Pancreas (tissue), 10 donors: ENCODE data around the gene BPI. TPM values are rescaled to one million over a fixed set of nuclear protein-coding genes. Genes with fewer than 3 reads are reported as not detected.

ENCODE experiments used
- ATAC-seq, 4 donors: fragments of 200-7000 bp; cut with Tn5 transposase; one replicate each; pipeline versions ENCODE4 v1.8.0 to v1.9.1; 2020; ENCODE audit warnings: mild to moderate bottlenecking in 4 of 4, moderate library complexity in 4 of 4
- DNase-seq, 6 donors: peaks; one replicate each; pipeline ENCODE4 v3.0.0-alpha.2; 2020
- FAIRE-seq: peaks from 2 replicates; lab custom pipeline; 2012; peaks lifted over from hg19 to GRCh38; lab: Jason Lieb, UNC
- H3K27ac ChIP-seq, 4 donors: fragments of 200-600 bp; sonication (generic); 1 replicate in 3 of 4; 2 replicates in 1 of 4; pipeline versions ENCODE4 v1.5.0 to v1.8.0; 2020
- H3K27me3 ChIP-seq, 4 donors: fragments of 200-600 bp; one replicate each; pipeline ENCODE4 v1.8.0; 2021
- H3K36me3 ChIP-seq, 3 donors: fragments of 200-600 bp; sonication (generic) in 1 of 3; one replicate each; pipeline versions ENCODE4 v1.5.0 to v1.8.0; 2020 to 2021
- H3K4me1 ChIP-seq, 3 donors: fragments of 200-600 bp; one replicate each; pipeline ENCODE4 v1.8.0; 2021
- H3K4me3 ChIP-seq, 4 donors: fragments of 200-600 bp; sonication (generic) in 2 of 4; one replicate each; pipeline versions ENCODE4 v1.5.0 to v1.8.0; 2020 to 2021
- H3K9me3 ChIP-seq, 4 donors: fragments of 200-600 bp; one replicate each; pipeline ENCODE4 v1.8.0; 2021
- CTCF ChIP-seq, 4 donors: fragments of 200-600 bp; sonication (generic) in 3 of 4; IDR thresholded peaks; one replicate each; pipeline versions ENCODE4 v1.5.0 to v1.8.0; 2021; ENCODE audit warnings: antibody characterized with exemption in 4 of 4
- WGBS, 2 donors: extraction: QIAGEN DNeasy Blood & Tissue Kit; methylation state at CpG; one replicate each; pipeline ENCODE4 v1.1.7; 2013; 5-methylcytosine and 5-hydroxymethylcytosine counted together
- intact Hi-C, 3 donors: fragments of 100-400 bp; cut with DNase I; formaldehyde crosslinking; loops; one replicate each; pipeline versions ENCODE4 v1.11.1 to v1.14.2; 2022
- polyA plus RNA-seq, 2 donors: library from polyadenylated mRNA; stranded (reverse); fragments of 200-250 nt; gene quantifications; one replicate each; pipeline ENCODE4 v1.2.3, GENCODE V29; 2013
- total RNA-seq, 6 donors: library from RNA; stranded (reverse); fragmentation: NEBNext Ultra II Directional in 4 of 6; extraction: Animal tissue kit (Norgen Biotek cat#: 25700) in 4 of 6; gene quantifications; one replicate each; pipeline versions ENCODE4 v1.2.1 to v1.2.4, GENCODE V29; 2021 to 2023
- donor health status: healthy with polysubstance abuse.
- donor health status: DM: no; HTN: no; CAD: no; lungs with moderate emphysema.
- donor health status: DM: no; HTN: no; CAD: no.
- donor health status: control.
- donor health status: control.
- donor health status: Bipolar disorder and iron deficiency.
- donor health status: DM: yes; HTN: yes; CAD: no.
- donor health status: DM: no; HTN: no; CAD: no.
- donor health status: DM: no; HTN: no; CAD: no.
- donor health status: DM: yes; HTN: yes; CAD: no.

Gene BPI
- total and polyA plus RNA-seq, 8 donors, result 0.66 TPM; not detected in 7

- DNase-seq (no peak), ATAC-seq (no peak), FAIRE-seq (no peak)
- whole genome bisulfite sequencing, 2 donors, result 60 to 74% methylated on average over 4 of the region's 4 CpGs
- Histone ChIP-seq H3K4me3 (no peak overlapping the region), H3K4me1 (no peaks in the 10 kb centered on the region), H3K36me3 (no peaks in the 10 kb centered on the region), H3K27me3 (no peaks in the 10 kb centered on the region), H3K27ac (no peak overlapping the region), H3K9me3 (no peaks in the 10 kb centered on the region)
- no peak for TF ChIP-seq CTCF (IDR thresholded peaks at IDR 0.05)
- intact Hi-C loops, result no loop called here
These were observed 3.5 kb upstream of the BPI start for GRCh38 chr20:38300438-38300837.

- FAIRE-seq (no peak), DNase-seq (no peak), ATAC-seq (no peak)
- Histone ChIP-seq H3K36me3 (no peaks in the 10 kb centered on the region), H3K27ac (no peak overlapping the region), H3K4me1 (no peaks in the 10 kb centered on the region), H3K9me3 (no peaks in the 10 kb centered on the region), H3K27me3 (peaks cover 0 to 4% (median 0%) of the 10 kb centered on the region in 4 donors), H3K4me3 (no peak overlapping the region)
- no peak for TF ChIP-seq CTCF (IDR thresholded peaks at IDR 0.05)
- intact Hi-C loops, result no loop called here
- 83 to 94% methylated on average over 3 of the region's 3 CpGs for WGBS, 2 donors
These were observed 2.6 kb upstream of the BPI start for GRCh38 chr20:38301309-38301708.

- WGBS, 2 donors, result 21 to 26% methylated on average over 11 of the region's 11 CpGs
- Histone ChIP-seq H3K4me3 (no peak overlapping the region), H3K27ac (no peak overlapping the region), H3K27me3 (peaks cover 0 to 4% (median 0%) of the 10 kb centered on the region in 4 donors), H3K4me1 (no peaks in the 10 kb centered on the region), H3K9me3 (no peaks in the 10 kb centered on the region), H3K36me3 (no peaks in the 10 kb centered on the region)
- intact Hi-C loops, result no loop called here
- no peak for ATAC-seq
- no peak for FAIRE-seq
- TF ChIP-seq CTCF (IDR thresholded peaks at IDR 0.05), result no peak
- no peak for DNase-seq
These were observed 1.2 kb upstream of the BPI start for GRCh38 chr20:38302786-38303185.

- Histone ChIP-seq H3K27me3 (peaks cover 0 to 4% (median 0%) of the 10 kb centered on the region in 4 donors), H3K9me3 (no peaks in the 10 kb centered on the region), H3K4me1 (no peaks in the 10 kb centered on the region), H3K36me3 (no peaks in the 10 kb centered on the region), H3K27ac (no peak overlapping the region), H3K4me3 (no peak overlapping the region)
- peak in 1 of 4 donors; percentile 25 for ATAC-seq
- no peak for TF ChIP-seq CTCF (IDR thresholded peaks at IDR 0.05)
- intact Hi-C loops, result no loop called here
- no peak for FAIRE-seq
- 35 to 43% methylated on average over 8 of the region's 8 CpGs for WGBS, 2 donors
- DNase-seq, result no peak
These were observed 990 bp downstream of the BPI start for GRCh38 chr20:38304845-38305447.

- WGBS, 2 donors, result 63 to 78% methylated on average over 4 of the region's 4 CpGs
- Histone ChIP-seq H3K4me3 (no peak overlapping the region), H3K36me3 (no peaks in the 10 kb centered on the region), H3K4me1 (no peaks in the 10 kb centered on the region), H3K27ac (no peak overlapping the region), H3K9me3 (no peaks in the 10 kb centered on the region), H3K27me3 (peaks cover 0 to 4% (median 0%) of the 10 kb centered on the region in 4 donors)
- no peak for ATAC-seq
- intact Hi-C loops, result no loop called here
- DNase-seq, result no peak
- no peak for FAIRE-seq
- TF ChIP-seq CTCF (IDR thresholded peaks at IDR 0.05), result no peak
These were observed 1.6 kb downstream of the BPI start for GRCh38 chr20:38305541-38305940.
